HG03097 (cell line): ENCODE measurements around the gene MINDY3.

ENCODE experiments used
- ATAC-seq: cut with Tn5 transposase; IDR thresholded peaks from one replicate; pipeline ENCODE4 v1.9.1; 2021; ENCODE audit not compliant: unreplicated experiment, low FRiP score

The MINDY3 gene

GRCh38 chr10:15809450-15809849, 50.9 kb downstream of the MINDY3 start:
- no peak for ATAC-seq

- no peak for ATAC-seq
Measured at GRCh38 chr10:15808204-15808797, 52.0 kb downstream of the MINDY3 start.

GRCh38 chr10:15805395-15806058, 54.8 kb downstream of the MINDY3 start:
- no peak for ATAC-seq

GRCh38 chr10:15804109-15804508, 56.2 kb downstream of the MINDY3 start:
- no peak for ATAC-seq

GRCh38 chr10:15802375-15802949, 57.8 kb downstream of the MINDY3 start:
- ATAC-seq: no peak

GRCh38 chr10:15801641-15802040, 58.7 kb downstream of the MINDY3 start:
- no peak for ATAC-seq

- ATAC-seq: no peak
Measured at GRCh38 chr10:15801147-15801546, 59.2 kb downstream of the MINDY3 start.

GRCh38 chr10:15797346-15797745, 63.0 kb downstream of the MINDY3 start:
- ATAC-seq: no peak

GRCh38 chr10:15796762-15797161, 63.5 kb downstream of the MINDY3 start:
- no peak for ATAC-seq

- no peak for ATAC-seq
Measured at GRCh38 chr10:15796098-15796759, 64.1 kb downstream of the MINDY3 start.

- no peak for ATAC-seq
Measured at GRCh38 chr10:15795036-15795792, 65.1 kb downstream of the MINDY3 start.

GRCh38 chr10:15794569-15794968, 65.7 kb downstream of the MINDY3 start:
- no peak for ATAC-seq

GRCh38 chr10:15793664-15794063, 66.6 kb downstream of the MINDY3 start:
- ATAC-seq: no peak

GRCh38 chr10:15792777-15793176, 67.5 kb downstream of the MINDY3 start:
- no peak for ATAC-seq

- no peak for ATAC-seq
Measured at GRCh38 chr10:15791816-15792524, 68.3 kb downstream of the MINDY3 start.

- no peak for ATAC-seq
Measured at GRCh38 chr10:15789793-15790525, 70.3 kb downstream of the MINDY3 start.

GRCh38 chr10:15787426-15787825, 72.9 kb downstream of the MINDY3 start:
- ATAC-seq: no peak

GRCh38 chr10:15784662-15785300, 75.5 kb downstream of the MINDY3 start:
- ATAC-seq: no peak

- no peak for ATAC-seq
Measured at GRCh38 chr10:15783941-15784636, 76.2 kb downstream of the MINDY3 start.
